Measurements from ENCODE around the gene BLM. TPM values are rescaled to one million over a fixed set of nuclear protein-coding genes. Genes with fewer than 3 reads are reported as not detected.

BLM gene
- total and polyA plus RNA-seq, 10 of the 15 experiments (the other 5 are each of a cell fraction or from before 2014, with no cell fraction given), result 23.0 to 68.4 (median 43.9) TPM

- TF ChIP-seq RAD21 (IDR thresholded peaks at IDR 0.05; ENCODE audit: insufficient read depth, low read depth, low read length) (peak; percentile 19; the same call in 1 of the 2 replicates), POU2F2 (IDR thresholded peaks at IDR 0.05; ENCODE audit: borderline replicate concordance, low read depth, low read length) (0 out of 3 replicates have a peak, but pooled peaks have one; percentile 29), NR2C2 (IDR thresholded peaks at IDR 0.05; ENCODE audit: borderline replicate concordance, control insufficient read depth, insufficient read length, low read depth) (no peak), PKNOX1 (IDR thresholded peaks at IDR 0.05) (peak; percentile 68; the same call in 1 of the 2 replicates), JUNB (IDR thresholded peaks at IDR 0.05) (peak; percentile 6; the same call in 1 of the 2 replicates), TCF12 (IDR thresholded peaks at IDR 0.05; ENCODE audit: low read depth, low read length) (peak; percentile 40; the same call in 1 of the 2 replicates), GATAD2B (conservative IDR thresholded peaks at IDR 0.05; ENCODE audit: low read depth) (no peak), ATF2 (IDR thresholded peaks at IDR 0.05; ENCODE audit: low read length) (peak; percentile 69), ZNF687 (IDR thresholded peaks at IDR 0.05) (peak; percentile 59; the same call in 1 of the 2 replicates), IKZF2 (IDR thresholded peaks at IDR 0.05) (0 out of 4 replicates have a peak, but pooled peaks of 1 of the 2 experiments have one; percentile 9), POLR2AphosphoS5 (IDR thresholded peaks at IDR 0.05; ENCODE audit: low read length) (peak; percentile 51; the same call in 1 of the 2 replicates), ZNF274 (IDR thresholded peaks at IDR 0.05; ENCODE audit: insufficient read depth, insufficient read length) (no peak), ZNF217 (IDR thresholded peaks at IDR 0.05) (no peak), RUNX3 (IDR thresholded peaks at IDR 0.05; ENCODE audit: low read length) (peak; percentile 51), IKZF1 (conservative IDR thresholded peaks at IDR 0.05) (peak; percentile 26; the same call in 1 of the 2 replicates), ZZZ3 (IDR thresholded peaks at IDR 0.05; ENCODE audit: control insufficient read depth, insufficient read length, low read depth) (no peak), ZBTB33 (IDR thresholded peaks at IDR 0.05) (no peak), ZNF24 (IDR thresholded peaks at IDR 0.05) (no peak), SP1 (IDR thresholded peaks at IDR 0.05; ENCODE audit: low read depth, low read length) (no peak), NRF1 (conservative IDR thresholded peaks at IDR 0.05; ENCODE audit: low read depth, low read length) (no peak), YY1 (IDR thresholded peaks at IDR 0.05; ENCODE audit: low read depth, low read length) (no peak), STAT3 (IDR thresholded peaks at IDR 0.05; ENCODE audit: low read depth, low read length) (no peak), HDGF (IDR thresholded peaks at IDR 0.05) (0 out of 2 replicates have a peak, but pooled peaks have one; percentile 26)
Measured at GRCh38 chr15:90691982-90692773, 25.0 kb upstream of the BLM start (continued).

Data from GM12878 (cell line).